Muscle layer of colon (tissue), 2 donors: Measurements from ENCODE around the gene C11orf54.

Source experiments
- H3K27ac ChIP-seq: one replicate; pipeline ENCODE4 v1.7.0; 2013; ENCODE audit warnings: low read depth, mild to moderate bottlenecking, low read length, moderate library complexity
- H3K27me3 ChIP-seq, 2 donors: one replicate each; pipeline ENCODE4 v1.7.0; 2013; ENCODE audit warnings: low read length in 2 of 2, mild to moderate bottlenecking in 2 of 2; ENCODE audit not compliant: insufficient read depth in 2 of 2, control insufficient read depth in 1 of 2
- H3K36me3 ChIP-seq: one replicate; pipeline ENCODE4 v1.7.0; 2013; ENCODE audit warnings: mild to moderate bottlenecking, low read length; ENCODE audit not compliant: insufficient read depth
- H3K4me1 ChIP-seq: one replicate; pipeline ENCODE4 v1.7.0; 2013; ENCODE audit warnings: mild to moderate bottlenecking, low read length; ENCODE audit not compliant: insufficient read depth
- H3K4me3 ChIP-seq, 2 donors: one replicate each; pipeline ENCODE4 v1.7.0; 2013; ENCODE audit warnings: low read length in 2 of 2, low read depth in 1 of 2, mild to moderate bottlenecking in 1 of 2, moderate library complexity in 1 of 2
- H3K9ac ChIP-seq: one replicate; pipeline ENCODE4 v1.7.0; 2013; ENCODE audit warnings: low read length
- H3K9me3 ChIP-seq: one replicate; pipeline ENCODE4 v1.7.0; 2013; ENCODE audit warnings: mild to moderate bottlenecking, low read length
- donor health status: abdominal sarcoma.
- donor health status: Adenocarcinoma of cecum.

Gene C11orf54

DNA sequence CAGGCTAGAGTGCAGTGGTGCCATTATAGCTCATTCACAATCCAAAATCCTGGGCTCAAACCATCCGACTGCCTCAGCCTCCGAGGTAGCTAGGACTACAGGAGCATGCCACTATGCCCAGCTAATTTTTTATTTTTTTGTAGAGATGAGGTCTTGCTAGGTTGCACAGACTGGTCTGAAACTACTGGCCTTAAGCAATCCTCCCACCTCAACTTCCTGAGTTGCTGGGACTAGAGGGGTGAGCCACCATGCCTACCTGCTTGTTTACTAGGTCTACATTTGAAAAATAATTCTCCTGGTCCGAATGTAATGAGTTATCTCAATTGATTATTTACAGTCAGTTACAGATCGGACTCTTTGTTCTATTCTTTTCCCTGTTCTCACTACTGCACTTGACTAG is 22.2 kb upstream of the C11orf54 start:
- Histone ChIP-seq H3K4me3 (no peak overlapping the region), H3K4me1 (no peaks in the 10 kb centered on the region), H3K36me3 (peaks cover 34% of the 10 kb centered on the region), H3K9me3 (no peaks in the 10 kb centered on the region), H3K27ac (no peak overlapping the region), H3K27me3 (no peaks in the 10 kb centered on the region), H3K9ac (no peak overlapping the region)

DNA sequence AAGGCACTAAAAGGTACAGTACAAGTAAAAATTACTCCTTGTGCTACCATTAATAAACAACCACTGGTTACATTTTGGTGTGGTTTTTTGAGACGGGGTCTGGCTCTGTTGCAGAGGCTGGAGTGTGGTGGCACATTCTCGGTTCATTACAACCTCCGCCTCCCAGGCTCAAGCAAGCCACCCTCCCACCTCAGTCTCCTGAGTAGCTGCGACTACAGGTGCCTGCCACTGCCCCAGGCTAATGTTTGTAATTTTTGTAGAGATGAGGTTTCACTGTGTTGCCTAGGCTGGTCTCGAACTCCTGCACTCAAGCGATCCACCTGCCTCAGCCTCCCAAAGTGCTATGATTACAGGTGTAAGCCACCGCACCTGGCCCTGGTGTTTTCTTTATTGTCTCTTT is 20.9 kb upstream of the C11orf54 start:
- H3K36me3 ChIP-seq = peaks cover 30% of the 10 kb centered on the region
- no peak overlapping the region for H3K9ac ChIP-seq
- H3K4me3 ChIP-seq = no peak overlapping the region
- no peaks in the 10 kb centered on the region for H3K27me3 ChIP-seq
- H3K27ac ChIP-seq = no peak overlapping the region
- H3K9me3 ChIP-seq = no peaks in the 10 kb centered on the region
- H3K4me1 ChIP-seq = no peaks in the 10 kb centered on the region

DNA sequence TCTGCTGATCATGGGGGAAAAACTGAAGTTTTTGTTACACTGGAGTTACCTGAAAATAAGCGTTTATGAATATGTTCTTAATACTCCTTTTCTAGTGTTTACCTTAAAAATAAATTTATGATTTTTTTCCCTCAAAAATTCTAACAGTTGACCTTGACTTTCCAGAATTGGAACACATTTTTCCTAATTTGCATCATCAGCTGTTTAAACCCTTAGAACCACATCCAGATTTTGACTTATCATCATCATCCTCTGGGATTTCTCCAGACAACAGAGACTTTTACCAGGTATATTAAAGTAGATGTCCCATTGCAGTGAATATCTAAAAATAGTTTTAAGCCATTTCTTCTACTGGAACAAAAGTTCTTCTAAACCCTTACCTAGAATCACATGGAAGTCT is 17.4 kb upstream of the C11orf54 start:
- H3K9ac ChIP-seq = no peak overlapping the region
- no peak overlapping the region for H3K4me3 ChIP-seq
- H3K27me3 ChIP-seq = no peaks in the 10 kb centered on the region
- H3K36me3 ChIP-seq = peaks cover 39% of the 10 kb centered on the region
- H3K27ac ChIP-seq = no peak overlapping the region
- no peaks in the 10 kb centered on the region for H3K4me1 ChIP-seq
- H3K9me3 ChIP-seq = no peaks in the 10 kb centered on the region

DNA sequence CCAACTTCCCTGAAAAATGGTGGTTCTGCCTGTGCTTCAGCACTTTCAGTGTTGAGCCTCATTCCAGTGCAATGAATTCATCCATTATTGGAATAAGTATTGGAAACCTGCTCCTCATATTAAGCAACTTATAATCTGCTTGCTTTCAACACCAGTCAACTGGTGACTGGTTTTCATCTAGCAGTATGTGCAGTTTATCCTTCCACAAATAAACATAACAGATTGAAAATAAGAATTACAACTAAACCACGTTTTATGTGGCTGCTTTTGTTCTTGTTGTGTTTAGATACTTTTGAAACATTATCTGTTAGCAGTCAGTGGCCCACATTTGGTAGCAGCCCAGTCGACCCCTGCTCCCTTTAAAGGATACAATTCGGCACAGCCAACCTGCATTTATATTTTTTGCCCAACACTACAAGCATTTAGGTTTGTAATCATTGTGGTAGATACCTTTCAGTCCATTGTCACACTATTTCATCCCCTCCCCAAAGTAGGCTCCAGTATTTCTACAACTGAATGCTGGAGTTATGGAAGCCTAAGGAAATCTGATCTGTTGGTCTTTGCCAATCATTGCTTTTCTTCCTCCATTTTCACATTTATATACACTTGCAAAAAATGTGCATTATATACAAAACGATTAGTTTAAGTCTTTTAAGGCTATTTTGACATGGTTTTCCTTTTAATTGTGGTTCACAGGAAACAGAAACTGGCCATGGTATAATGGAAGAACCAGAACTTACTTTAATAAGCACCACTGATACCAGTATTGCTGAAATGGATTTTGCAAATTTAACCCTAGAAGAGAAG is 13.3 kb upstream of the C11orf54 start:
- no peak overlapping the region for H3K4me3 ChIP-seq
- peaks cover 59% of the 10 kb centered on the region for H3K36me3 ChIP-seq
- no peaks in the 10 kb centered on the region for H3K27me3 ChIP-seq
- H3K27ac ChIP-seq = no peak overlapping the region
- no peak overlapping the region for H3K9ac ChIP-seq
- no peaks in the 10 kb centered on the region for H3K9me3 ChIP-seq
- H3K4me1 ChIP-seq = no peaks in the 10 kb centered on the region

DNA sequence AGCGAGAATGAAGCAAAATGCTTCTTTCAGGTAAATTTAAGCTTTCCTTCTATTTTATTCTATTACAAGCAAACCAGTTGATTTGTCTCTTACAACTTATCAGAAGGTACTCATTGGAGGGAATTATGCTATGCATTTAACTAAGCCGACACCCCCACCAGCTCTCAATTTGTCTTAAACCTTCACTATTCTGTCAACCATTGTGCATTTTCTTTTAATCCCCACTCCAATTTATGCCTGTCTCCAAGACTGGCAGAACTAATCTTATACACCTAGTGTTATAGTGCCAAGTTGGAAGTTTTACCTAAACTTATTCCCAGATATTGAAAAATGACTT is 12.7 kb upstream of the C11orf54 start:
- no peak overlapping the region for H3K9ac ChIP-seq
- H3K4me1 ChIP-seq = no peaks in the 10 kb centered on the region
- no peaks in the 10 kb centered on the region for H3K9me3 ChIP-seq
- H3K36me3 ChIP-seq = peaks cover 65% of the 10 kb centered on the region
- H3K27ac ChIP-seq = no peak overlapping the region
- H3K27me3 ChIP-seq = no peaks in the 10 kb centered on the region
- no peak overlapping the region for H3K4me3 ChIP-seq

DNA sequence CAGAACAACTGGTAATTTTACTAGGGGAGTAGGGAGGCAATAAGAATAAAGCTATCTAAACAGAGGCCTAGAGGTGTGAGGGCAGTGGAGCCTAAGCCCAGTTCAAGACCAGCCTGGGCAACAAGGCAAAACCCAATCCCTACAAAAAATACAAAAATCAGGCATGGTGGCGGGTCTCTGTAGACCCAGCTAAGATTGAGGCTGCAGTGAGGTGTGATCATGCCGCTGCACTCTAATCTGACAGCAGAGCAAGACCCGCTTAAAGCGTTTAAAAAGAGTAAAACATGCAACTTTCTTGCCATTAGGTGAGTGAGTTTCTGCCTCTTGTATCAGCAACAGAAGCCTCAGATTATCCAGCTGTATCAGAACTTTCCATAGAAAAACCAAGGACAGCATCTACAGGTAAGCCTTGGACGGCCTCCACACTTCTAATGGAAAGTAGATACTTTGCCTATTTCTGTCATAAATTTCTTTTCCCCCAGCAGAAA is 12.3 kb upstream of the C11orf54 start:
- Histone ChIP-seq H3K36me3 (peaks cover 69% of the 10 kb centered on the region), H3K4me1 (no peaks in the 10 kb centered on the region), H3K27me3 (no peaks in the 10 kb centered on the region), H3K27ac (no peak overlapping the region), H3K9ac (no peak overlapping the region), H3K4me3 (no peak overlapping the region), H3K9me3 (no peaks in the 10 kb centered on the region)

DNA sequence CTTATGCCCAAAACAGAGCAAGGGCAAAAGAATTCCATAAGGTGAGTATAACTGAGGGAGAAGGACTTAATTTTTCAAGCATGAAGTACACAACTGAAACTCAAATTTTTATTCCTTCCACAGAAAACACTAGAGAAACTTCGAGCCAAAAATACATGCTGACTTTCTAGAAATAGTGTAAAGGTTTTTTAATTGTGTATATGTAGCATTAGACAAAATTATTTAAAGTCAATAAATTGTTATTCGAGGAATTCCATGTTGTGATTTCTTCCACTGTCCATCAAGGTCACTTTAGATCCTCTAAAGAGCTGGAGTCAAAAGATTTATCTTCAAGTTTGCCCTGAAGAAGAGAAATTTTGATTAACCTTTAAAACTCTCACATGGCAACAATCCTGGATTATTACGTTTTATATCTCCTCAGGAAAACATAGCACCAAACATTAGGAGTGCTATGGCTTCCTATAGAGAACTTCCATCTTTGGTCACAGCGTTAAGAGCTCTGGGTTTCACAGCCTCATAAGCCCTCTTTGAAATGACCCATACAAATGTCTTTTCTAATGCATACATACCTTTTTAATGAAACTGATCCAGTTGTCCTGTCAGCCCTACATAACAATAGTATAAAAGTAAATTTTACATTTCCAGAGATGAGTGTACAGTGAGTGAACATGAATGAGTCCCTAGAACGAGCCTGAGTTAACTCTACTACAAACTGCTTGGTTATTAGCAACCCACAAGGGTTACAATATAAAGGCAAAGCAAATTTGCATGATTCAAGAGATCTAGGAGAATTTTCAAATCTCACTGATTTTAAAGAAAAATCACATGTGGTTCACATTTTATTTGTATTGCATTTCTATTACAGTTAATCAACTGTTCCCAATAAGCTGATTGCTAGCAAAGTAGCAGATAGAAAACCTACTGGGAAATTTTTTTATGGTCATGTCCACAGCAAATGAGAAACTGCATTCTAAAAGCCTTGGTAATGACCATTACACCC is 11.1 kb upstream of the C11orf54 start:
- H3K27me3 ChIP-seq = no peaks in the 10 kb centered on the region
- no peaks in the 10 kb centered on the region for H3K9me3 ChIP-seq
- no peak overlapping the region for H3K4me3 ChIP-seq
- peaks cover 81% of the 10 kb centered on the region for H3K36me3 ChIP-seq
- H3K4me1 ChIP-seq = no peaks in the 10 kb centered on the region
- H3K27ac ChIP-seq = no peak overlapping the region
- no peak overlapping the region for H3K9ac ChIP-seq

DNA sequence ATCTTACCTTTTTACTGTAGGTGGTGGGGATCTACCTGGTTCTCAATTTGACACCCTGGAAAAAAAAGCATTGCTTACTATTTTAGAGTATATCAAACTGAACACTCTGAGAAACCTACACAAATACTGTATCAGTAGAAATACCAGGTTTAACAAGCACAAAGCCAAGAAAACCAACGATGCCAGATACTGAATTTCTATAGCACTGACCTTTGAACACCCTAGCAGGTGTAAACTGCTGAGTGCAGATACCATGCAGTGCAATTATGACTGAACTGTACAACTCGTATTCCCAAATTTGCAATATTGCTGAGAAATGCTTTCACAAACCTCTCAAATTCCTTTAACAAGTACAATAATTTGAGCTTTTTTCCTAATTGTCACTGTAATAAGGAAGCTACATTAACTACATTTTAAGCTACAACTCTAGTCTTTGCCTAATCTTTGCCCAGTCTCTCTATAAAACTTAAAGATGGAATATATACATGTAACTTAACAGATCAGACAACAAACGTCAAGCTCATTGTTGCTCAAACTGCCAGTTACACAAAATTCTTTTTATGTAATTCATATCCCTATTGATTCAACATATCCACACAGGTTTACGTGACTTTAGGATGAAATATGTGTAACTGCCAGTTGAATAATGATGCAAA is 9.1 kb upstream of the C11orf54 start:
- no peaks in the 10 kb centered on the region for H3K9me3 ChIP-seq
- no peaks in the 10 kb centered on the region for H3K27me3 ChIP-seq
- H3K4me1 ChIP-seq = no peaks in the 10 kb centered on the region
- H3K4me3 ChIP-seq = no peak overlapping the region
- peaks cover 92% of the 10 kb centered on the region for H3K36me3 ChIP-seq
- H3K9ac ChIP-seq = no peak overlapping the region
- H3K27ac ChIP-seq = no peak overlapping the region

DNA sequence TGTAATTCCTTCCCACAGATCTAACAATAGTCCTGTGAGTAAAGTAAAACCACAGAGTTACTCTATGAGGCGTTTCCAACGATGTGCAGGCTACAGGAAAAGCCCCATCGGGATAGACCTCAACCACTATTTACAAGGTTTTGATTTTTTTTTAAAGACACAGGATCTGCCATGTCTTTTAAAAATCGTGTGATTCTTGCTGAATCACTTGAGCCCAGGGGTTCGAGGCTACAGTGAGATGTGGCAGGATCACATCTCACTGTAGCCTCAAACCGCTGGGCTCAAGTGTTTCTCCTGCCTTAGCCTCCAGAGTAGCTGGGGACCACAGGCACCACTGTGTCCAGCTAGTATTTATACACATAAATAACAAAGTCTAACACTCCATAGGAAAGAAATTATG is 8.0 kb upstream of the C11orf54 start:
- Histone ChIP-seq H3K27ac (no peak overlapping the region), H3K9ac (no peak overlapping the region), H3K27me3 (no peaks in the 10 kb centered on the region), H3K36me3 (peaks cover 91% of the 10 kb centered on the region), H3K9me3 (no peaks in the 10 kb centered on the region), H3K4me1 (peaks cover 4% of the 10 kb centered on the region), H3K4me3 (no peak overlapping the region)

DNA sequence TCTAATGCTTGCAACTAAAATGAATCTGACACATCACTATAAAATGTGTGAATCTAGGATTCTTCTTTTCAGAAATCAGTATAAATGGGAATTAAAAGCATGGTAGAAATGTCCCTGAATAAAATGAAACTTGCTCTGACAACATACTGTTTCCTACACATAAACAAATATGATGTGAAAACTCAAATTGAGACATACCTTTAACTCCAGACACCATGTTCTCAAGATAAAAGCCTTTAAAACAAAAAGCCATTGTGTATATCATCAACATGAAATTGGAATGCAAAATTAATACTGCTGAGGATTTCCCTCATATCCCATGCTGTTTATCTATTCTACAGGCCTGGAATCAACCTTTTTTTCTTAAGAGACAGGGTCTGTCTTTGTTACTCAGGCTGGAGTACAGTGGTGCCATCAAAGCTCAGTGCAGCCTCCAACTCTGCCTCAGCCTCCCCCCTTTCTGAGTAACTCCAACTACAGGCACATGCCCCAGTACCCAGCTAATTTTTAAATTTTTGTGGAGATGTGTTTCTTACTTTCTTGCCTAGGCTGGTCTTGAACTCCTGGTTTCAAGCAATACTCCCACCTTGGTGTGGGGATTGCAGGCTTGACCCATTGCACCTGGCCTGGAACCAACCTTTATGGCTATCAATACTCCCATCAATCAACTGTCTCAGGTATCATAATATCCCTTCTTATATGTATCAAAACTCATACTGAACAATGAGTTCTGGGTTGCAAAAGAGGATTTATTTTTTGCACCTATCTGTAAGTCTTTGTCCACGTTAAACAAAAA is 6.8 kb upstream of the C11orf54 start:
- no peak overlapping the region for H3K27ac ChIP-seq
- H3K36me3 ChIP-seq = peaks cover 84% of the 10 kb centered on the region
- no peak overlapping the region for H3K4me3 ChIP-seq
- peaks cover 16% of the 10 kb centered on the region for H3K4me1 ChIP-seq
- H3K9me3 ChIP-seq = no peaks in the 10 kb centered on the region
- no peaks in the 10 kb centered on the region for H3K27me3 ChIP-seq
- no peak overlapping the region for H3K9ac ChIP-seq
